GM23248 (cell line): ENCODE data around the gene EXD3. TPM values are rescaled to one million over a fixed set of nuclear protein-coding genes. Genes with fewer than 3 reads are reported as not detected.

Source experiments
- DNase-seq: peaks from one replicate; pipeline ENCODE4 v3.0.0-alpha.2; 2015
- H2AFZ ChIP-seq: fragments of 200-600 bp; sonication (generic); 2 replicates; pipeline ENCODE4 v1.6.1; 2016; ENCODE audit warnings: antibody characterized with exemption
- H3F3A ChIP-seq: fragments of 200-600 bp; sonication (generic); 2 replicates; pipeline ENCODE4 v1.6.1; 2016; ENCODE audit warnings: mild to moderate bottlenecking, antibody characterized with exemption, mixed run types; ENCODE audit not compliant: insufficient read depth
- H3K27ac ChIP-seq: fragments of 200-600 bp; sonication (generic); 2 replicates; pipeline ENCODE4 v1.5.1; 2016; ENCODE audit warnings: mild to moderate bottlenecking
- H3K27me3 ChIP-seq: fragments of 200-600 bp; sonication (generic); replicated peaks from 2 replicates; pipeline ENCODE4 v1.6.1; 2016; ENCODE audit warnings: mild to moderate bottlenecking; ENCODE audit not compliant: insufficient read depth
- H3K36me3 ChIP-seq: fragments of 200-600 bp; sonication (generic); 2 replicates; pipeline ENCODE4 v1.6.1; 2016; ENCODE audit warnings: low read depth, mild to moderate bottlenecking
- H3K4me1 ChIP-seq: fragments of 200-600 bp; sonication (generic); 2 replicates; pipeline ENCODE4 v1.6.1; 2016; ENCODE audit warnings: mild to moderate bottlenecking; ENCODE audit not compliant: insufficient read depth
- H3K4me2 ChIP-seq: fragments of 200-600 bp; sonication (generic); one replicate; pipeline ENCODE4 v1.6.1; 2016; ENCODE audit warnings: mild to moderate bottlenecking; ENCODE audit not compliant: unreplicated experiment
- H3K4me3 ChIP-seq: fragments of 200-600 bp; sonication (generic); 2 replicates; pipeline ENCODE4 v1.5.1; 2016; ENCODE audit warnings: mild to moderate bottlenecking
- H3K79me2 ChIP-seq: fragments of 200-600 bp; sonication (generic); 2 replicates; pipeline ENCODE4 v1.6.1; 2016; ENCODE audit warnings: mild to moderate bottlenecking; ENCODE audit not compliant: insufficient read depth
- H3K9ac ChIP-seq: fragments of 200-600 bp; sonication (generic); 2 replicates; pipeline ENCODE4 v1.6.1; 2016; ENCODE audit warnings: mild to moderate bottlenecking
- H3K9me2 ChIP-seq: fragments of 200-600 bp; sonication (generic); 2 replicates; pipeline ENCODE4 v1.6.1; 2016; ENCODE audit warnings: mixed run types, mild to moderate bottlenecking, moderate library complexity; ENCODE audit not compliant: insufficient read depth
- H3K9me3 ChIP-seq: fragments of 200-600 bp; sonication (generic); one replicate; pipeline ENCODE4 v1.6.1; 2017; ENCODE audit warnings: low read depth
- H4K20me1 ChIP-seq: fragments of 200-600 bp; sonication (generic); 2 replicates; pipeline ENCODE4 v1.6.0; 2016; ENCODE audit not compliant: insufficient read depth
- EZH2 ChIP-seq: fragments of 200-600 bp; sonication (generic); IDR thresholded peaks from 2 replicates; pipeline ENCODE4 v1.6.1; 2018; ENCODE audit warnings: antibody characterized with exemption, mild to moderate bottlenecking; ENCODE audit not compliant: insufficient read depth, poor library complexity, severe bottlenecking
- EZH2phosphoT487 ChIP-seq: fragments of 200-600 bp; sonication (generic); IDR thresholded peaks from 2 replicates; pipeline ENCODE4 v1.6.1; 2018; ENCODE audit warnings: antibody characterized with exemption, moderate library complexity, mild to moderate bottlenecking, low read depth; ENCODE audit not compliant: insufficient read depth
- WGBS, 2 experiments: methylation state at CpG; one replicate each; pipeline ENCODE4 v1.1.6; 2015 to 2017; ENCODE audit warnings: low lambda C conversion rate in 2 of 2, low coverage in 1 of 2; ENCODE audit errors: missing lambda C conversion rate in 2 of 2; 5-methylcytosine and 5-hydroxymethylcytosine counted together
- in situ Hi-C: fragments of 300-500 bp; cut with MboI; formaldehyde crosslinking; loops from 2 replicates; pipeline ENCODE4 v1.15.0; 2020
- polyA plus RNA-seq: library from polyadenylated mRNA; unstranded; fragments of >200 nt; fragmentation: Nextera tagmentation; extraction: Ambion mirVana; gene quantifications from 2 replicates; pipeline ENCODE4 v1.2.1, GENCODE V29; 2016
- total RNA-seq: library from RNA; depleted of rRNA; stranded (reverse); fragments of >200 nt; shearing (Covaris generic); gene quantifications from 2 replicates; pipeline ENCODE4 v1.2.3, GENCODE V29; 2014

EXD3 gene
- total and polyA plus RNA-seq, 2 experiments from 2014 or later: 10.1 to 11.6 TPM

DNA sequence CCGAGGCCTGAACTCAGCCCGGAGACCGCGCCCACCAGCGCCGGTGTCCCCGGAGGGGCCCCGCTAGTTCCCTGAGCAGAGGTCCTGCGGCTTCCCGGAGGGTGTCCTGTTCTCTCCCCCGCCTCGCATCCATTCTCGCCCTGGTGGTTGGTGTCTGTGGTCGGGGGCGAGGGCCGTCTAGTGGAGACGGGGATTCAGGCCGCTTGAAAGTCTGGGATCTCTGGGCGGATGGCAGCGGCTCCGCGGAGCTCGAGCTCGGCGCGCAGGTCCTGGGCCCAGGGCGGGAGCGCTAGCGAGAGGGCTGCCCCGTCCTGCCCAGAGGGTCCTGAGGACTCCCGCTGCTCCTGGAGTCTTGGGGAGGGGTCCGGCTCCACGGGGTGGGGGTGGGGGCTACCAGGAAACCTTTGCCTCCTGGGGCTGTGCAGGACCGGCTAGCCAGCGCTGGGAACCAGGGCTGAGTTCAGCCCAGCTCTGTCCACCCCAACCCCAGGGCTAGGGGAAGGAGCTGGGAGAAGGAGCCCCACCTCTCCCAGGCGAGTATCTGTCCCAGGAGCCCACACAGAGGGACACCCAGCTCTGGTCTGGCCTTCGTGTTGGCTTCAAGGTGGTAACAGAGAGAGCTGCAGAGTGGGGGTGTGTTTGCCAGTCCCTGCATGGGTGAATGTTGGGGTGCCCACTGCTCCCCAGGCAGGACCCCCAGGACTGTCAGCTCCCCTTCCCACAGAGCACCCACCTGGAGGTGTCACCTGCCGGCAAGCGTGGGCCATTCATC lies 141.4 kb downstream of the EXD3 start:
- Histone ChIP-seq H3K4me1 (peaks cover 8% of the 10 kb centered on the region), H3K9ac (no peak overlapping the region), H3K9me3 (no peaks in the 10 kb centered on the region), H4K20me1 (no peaks in the 10 kb centered on the region), H2AFZ (no peak overlapping the region), H3K27ac (no peak overlapping the region), H3F3A (peaks cover 5% of the 10 kb centered on the region; the same call in 1 of the 2 replicates), H3K79me2 (no peaks in the 10 kb centered on the region), H3K27me3 (no peaks in the 10 kb centered on the region), H3K4me3 (no peak overlapping the region), H3K36me3 (no peaks in the 10 kb centered on the region), H3K4me2 (no peak overlapping the region), H3K9me2 (no peaks in the 10 kb centered on the region)
- TF ChIP-seq EZH2 (no peak), EZH2phosphoT487 (no peak)
- in situ Hi-C loops: loop anchor here (10.0 kb wide), 1 partner anchor 243 kb away; no protein-coding TSS in a partner anchor
- DNase-seq: no peak
- WGBS, 2 experiments: 50 to 55% methylated on average over 27 to 29 of the region's 39 CpGs

DNA sequence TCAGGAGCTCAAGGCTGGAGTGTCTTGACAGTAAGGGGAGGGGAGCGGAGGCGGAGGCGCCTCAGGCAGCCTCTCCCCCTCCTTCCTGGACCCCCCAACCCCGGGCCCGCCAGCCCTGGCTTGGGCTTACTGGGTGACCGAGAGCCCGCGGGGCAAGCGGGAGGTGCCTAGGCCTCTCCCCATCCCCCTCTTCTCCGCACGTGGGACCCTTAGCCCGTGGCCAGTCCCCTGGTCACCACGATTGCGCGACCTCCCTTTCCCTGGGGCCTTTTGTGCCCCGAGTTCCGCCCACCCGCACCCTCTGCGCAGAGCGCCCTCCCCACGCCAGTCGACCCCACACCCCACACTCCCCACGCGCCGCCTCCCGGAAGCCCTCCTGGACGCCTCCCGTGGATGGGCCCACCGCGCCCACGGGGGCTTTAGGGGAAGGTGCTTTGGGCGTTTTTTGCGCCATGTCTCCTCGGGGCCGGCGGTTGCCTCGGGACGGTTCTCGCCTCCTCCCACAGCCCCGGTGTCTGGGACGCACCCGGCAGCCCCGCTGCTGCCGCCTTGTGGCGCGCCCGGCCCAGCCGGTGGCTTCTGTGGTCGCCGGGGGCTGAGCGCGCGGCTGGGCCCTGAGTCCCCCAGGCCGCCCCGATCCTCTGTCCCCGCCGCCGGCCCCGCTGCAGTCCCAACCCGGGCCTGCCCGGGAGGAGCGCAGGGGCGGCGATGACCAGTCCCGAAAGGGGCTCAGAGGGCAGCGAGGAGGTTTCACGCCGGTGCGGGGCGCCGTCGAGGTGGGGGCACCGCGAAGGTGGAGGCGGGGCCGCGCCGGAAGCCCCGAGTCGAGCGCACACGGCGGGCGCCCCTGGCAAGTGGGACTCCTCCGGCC lies 142.3 kb downstream of the EXD3 start:
- Histone ChIP-seq H3K27ac (no peak overlapping the region), H3K9ac (no peak overlapping the region), H3K27me3 (no peaks in the 10 kb centered on the region), H3K36me3 (no peaks in the 10 kb centered on the region), H3K79me2 (no peaks in the 10 kb centered on the region), H2AFZ (no peak overlapping the region), H3K4me2 (peak overlapping the region; percentile 49), H3F3A (0 out of 2 replicates have a peak, but pooled peaks cover under 1% of the 10 kb centered on the region), H3K9me3 (no peaks in the 10 kb centered on the region), H3K4me3 (0 out of 2 replicates have a peak overlapping the region, but pooled peaks have one; percentile 25), H3K4me1 (peaks cover 8% of the 10 kb centered on the region), H4K20me1 (no peaks in the 10 kb centered on the region), H3K9me2 (no peaks in the 10 kb centered on the region)
- peak; percentile 59 for DNase-seq
- 43% methylated on average over 39 to 76 of the region's 85 CpGs for WGBS, 2 experiments
- in situ Hi-C loops: loop anchor here (10.0 kb wide), 1 partner anchor 244 kb away; no protein-coding TSS in a partner anchor
- TF ChIP-seq EZH2: no peak
- TF ChIP-seq EZH2phosphoT487: no peak

DNA sequence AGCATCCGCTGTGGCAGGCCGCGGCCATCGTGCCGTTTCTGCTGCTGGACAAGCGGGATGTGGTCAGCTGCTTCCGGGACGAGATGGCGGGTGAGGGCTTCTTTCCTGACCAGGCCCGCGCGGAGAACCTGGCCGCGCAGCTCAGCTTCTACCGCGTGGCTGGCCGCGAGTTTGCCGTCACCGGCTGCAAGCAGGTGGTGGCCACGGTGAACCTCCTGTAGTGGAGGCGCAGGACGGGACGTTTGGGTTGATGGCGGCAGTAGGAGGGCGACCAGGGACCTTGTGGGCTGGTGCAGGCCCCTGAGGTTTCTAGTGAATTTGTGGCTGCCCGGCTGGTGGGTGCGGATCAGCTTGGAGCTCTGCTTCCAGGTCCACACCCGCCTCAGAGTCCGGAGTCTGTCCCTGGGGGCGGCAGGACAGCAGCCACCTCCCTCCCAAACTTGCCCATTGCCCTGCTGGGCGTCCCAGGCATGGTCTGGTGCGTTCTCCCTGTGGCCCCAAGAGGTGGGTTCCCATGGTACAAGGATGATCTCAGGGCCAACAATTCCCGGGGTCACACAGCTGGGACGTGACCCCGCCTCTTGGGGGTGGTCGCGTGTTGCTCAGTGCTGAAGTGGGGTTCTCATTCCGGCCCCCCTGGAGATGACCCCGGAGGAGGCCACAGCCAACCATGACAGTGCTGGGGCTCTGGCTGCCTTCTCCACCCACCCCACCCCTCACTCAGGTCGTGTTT lies 143.1 kb downstream of the EXD3 start:
- Histone ChIP-seq H3K36me3 (no peaks in the 10 kb centered on the region), H3K27me3 (no peaks in the 10 kb centered on the region), H4K20me1 (no peaks in the 10 kb centered on the region), H3K9ac (no peak overlapping the region), H3K9me3 (no peaks in the 10 kb centered on the region), H3K4me3 (no peak overlapping the region), H3K4me1 (peaks cover 8% of the 10 kb centered on the region), H3K79me2 (no peaks in the 10 kb centered on the region), H2AFZ (no peak overlapping the region), H3K27ac (no peak overlapping the region), H3K4me2 (no peak overlapping the region), H3F3A (no peaks in the 10 kb centered on the region), H3K9me2 (no peaks in the 10 kb centered on the region)
- in situ Hi-C loops: loop anchor here (10.0 kb wide), 1 partner anchor 245 kb away; no protein-coding TSS in a partner anchor
- no peak for DNase-seq
- WGBS, 2 experiments: 62 to 64% methylated on average over 16 to 41 of the region's 41 CpGs
- TF ChIP-seq EZH2phosphoT487: no peak
- no peak for TF ChIP-seq EZH2
